Central memory CD8-positive, alpha-beta T cell (primary cell): ENCODE measurements around the gene TPCN2.

ENCODE experiments used
- ATAC-seq: fragments of 150-1000 bp; cut with Tn5 transposase; replicated peaks from 2 replicates; pipeline ENCODE4 v1.10.0; 2022; ENCODE audit warnings: mild to moderate bottlenecking, moderate FRiP score, moderate number of reproducible peaks; ENCODE audit not compliant: poor library complexity, severe bottlenecking; ENCODE audit errors: extremely low read depth
- DNase-seq, 2 donors: peaks; one replicate each; pipeline ENCODE4 v3.0.0; 2021; ENCODE audit warnings: low spot score in 2 of 2
- H3K27ac Mint-ChIP-seq: one replicate; pipeline ENCODE4 v1.8.0; 2022; ENCODE audit warnings: low read depth, mild to moderate bottlenecking, moderate library complexity, mixed read lengths
- H3K27me3 Mint-ChIP-seq: one replicate; pipeline ENCODE4 v1.8.0; 2022; ENCODE audit warnings: mixed read lengths
- H3K36me3 Mint-ChIP-seq: one replicate; pipeline ENCODE4 v1.8.0; 2022; ENCODE audit warnings: mild to moderate bottlenecking, moderate library complexity, mixed read lengths; ENCODE audit not compliant: insufficient read depth
- H3K4me1 Mint-ChIP-seq: one replicate; pipeline ENCODE4 v1.8.0; 2022; ENCODE audit warnings: mixed read lengths
- H3K4me3 Mint-ChIP-seq: one replicate; pipeline ENCODE4 v1.8.0; 2022; ENCODE audit warnings: mild to moderate bottlenecking, moderate library complexity, mixed read lengths
- H3K9me3 Mint-ChIP-seq: one replicate; pipeline ENCODE4 v1.8.0; 2022; ENCODE audit warnings: mixed read lengths

TPCN2 gene

DNA sequence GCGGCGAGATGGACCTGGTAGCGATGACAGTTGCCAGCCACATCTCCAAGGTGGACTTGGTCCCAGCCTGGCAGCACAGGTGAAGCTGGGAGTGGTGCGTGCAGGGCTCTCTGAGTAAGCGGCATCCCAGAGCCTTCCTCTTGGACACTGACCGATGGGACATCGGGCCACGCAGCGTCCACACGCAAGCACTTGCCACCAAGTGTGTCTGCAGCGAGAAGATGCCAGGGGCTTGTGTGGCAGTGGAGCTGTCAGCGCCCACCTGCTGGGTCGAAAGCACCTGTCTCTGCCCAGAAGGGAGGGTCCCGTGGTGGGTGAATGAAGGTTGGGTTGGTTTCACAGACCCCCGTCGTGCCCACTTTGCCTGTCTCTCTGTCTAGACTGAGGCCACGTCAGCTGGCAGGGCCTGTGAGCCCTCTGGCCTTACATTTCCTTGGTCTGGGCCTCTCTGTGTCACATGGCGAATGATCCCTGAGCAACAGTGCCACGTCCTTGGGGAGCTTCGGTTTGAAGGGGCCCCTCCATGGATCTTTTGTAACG, 56.2 kb downstream of the TPCN2 start:
- H3K27ac Mint-ChIP-seq: no peak overlapping the region
- no peak for ATAC-seq

DNA sequence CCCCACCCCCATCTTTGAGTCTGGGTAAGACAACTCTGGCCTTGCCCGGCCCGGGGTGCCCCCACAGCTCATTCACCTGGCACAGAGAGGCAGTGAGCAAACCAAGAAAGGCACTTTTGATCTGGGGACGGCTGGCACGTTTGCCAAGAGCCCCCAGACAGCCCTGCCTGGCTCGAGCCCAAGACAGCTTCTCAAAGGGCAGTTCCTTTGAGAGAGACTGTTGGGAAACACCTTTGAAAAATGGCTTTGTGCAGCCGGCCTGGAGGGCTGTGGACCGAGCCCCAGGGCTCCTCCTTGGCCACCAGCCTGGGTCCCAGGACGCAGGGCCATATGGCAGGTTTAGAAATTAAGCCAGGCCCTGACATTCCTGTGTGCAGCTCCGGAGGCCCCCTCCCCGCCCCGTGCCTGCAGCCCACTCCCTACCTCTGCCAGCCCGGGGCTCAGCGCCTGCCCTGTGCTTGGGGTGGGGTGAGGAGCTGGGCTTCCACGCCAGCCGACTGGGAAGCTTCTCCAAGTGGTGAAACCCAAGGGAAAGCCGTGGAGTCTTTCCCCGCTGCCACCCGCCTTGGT, 56.8 kb downstream of the TPCN2 start:
- peaks cover 25% of the 10 kb centered on the region for H3K27me3 Mint-ChIP-seq
- no peaks in the 10 kb centered on the region for H3K9me3 Mint-ChIP-seq
- peaks cover 5% of the 10 kb centered on the region for H3K4me1 Mint-ChIP-seq
- H3K27ac Mint-ChIP-seq: no peak overlapping the region
- no peak overlapping the region for H3K4me3 Mint-ChIP-seq
- ATAC-seq (no peak), DNase-seq (no peak)
- H3K36me3 Mint-ChIP-seq: peaks cover 2% of the 10 kb centered on the region

More for the DNA sequence above, 56.2 kb downstream of the TPCN2 start:
- no peak for DNase-seq
- Mint-ChIP-seq H3K4me3 (no peak overlapping the region), H3K27me3 (peaks cover 25% of the 10 kb centered on the region), H3K4me1 (peaks cover 5% of the 10 kb centered on the region), H3K9me3 (no peaks in the 10 kb centered on the region), H3K36me3 (peaks cover 2% of the 10 kb centered on the region)

DNA sequence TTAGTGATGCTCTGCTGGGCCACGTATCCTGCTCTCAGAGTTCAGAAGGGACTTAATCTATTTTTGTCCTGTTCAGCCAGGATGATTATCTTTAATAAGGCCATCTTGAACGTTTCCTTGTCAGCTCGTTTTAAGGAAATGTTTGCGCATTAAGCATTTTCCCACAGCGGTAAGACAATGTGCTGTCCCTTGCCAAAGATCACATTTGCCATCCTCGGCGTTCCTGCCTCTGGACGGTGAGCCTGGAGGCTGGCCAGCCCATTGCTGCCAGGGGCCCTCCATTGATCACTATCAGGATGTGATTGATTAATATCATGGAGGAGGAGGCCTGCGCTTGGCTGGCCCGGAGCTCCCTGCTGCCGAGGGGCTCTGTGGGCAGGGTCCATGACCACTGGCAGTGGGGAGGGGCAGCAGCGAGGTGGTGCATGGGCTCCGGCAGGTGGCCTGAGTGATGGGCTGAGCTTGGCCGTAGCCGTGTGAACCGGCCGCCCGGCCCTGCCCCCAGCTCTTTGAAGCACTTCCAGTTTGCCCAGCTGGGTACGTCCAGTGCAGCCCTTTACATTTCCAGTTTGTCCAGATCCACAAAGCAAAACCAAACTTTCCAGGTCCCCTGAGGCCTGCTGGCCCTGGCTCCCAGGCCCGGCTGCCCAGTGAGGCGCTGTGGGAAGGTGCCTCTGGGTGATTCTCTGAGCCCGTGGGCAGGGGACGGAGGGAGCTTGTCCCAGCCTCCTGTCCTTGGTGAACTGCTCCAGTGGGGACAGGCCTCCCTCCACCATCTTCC, 57.5 kb downstream of the TPCN2 start:
- H3K4me3 Mint-ChIP-seq: no peak overlapping the region
- no peak for DNase-seq
- peaks cover 5% of the 10 kb centered on the region for H3K4me1 Mint-ChIP-seq
- H3K27ac Mint-ChIP-seq: no peak overlapping the region
- no peaks in the 10 kb centered on the region for H3K9me3 Mint-ChIP-seq
- ATAC-seq: no peak
- H3K36me3 Mint-ChIP-seq: peaks cover 2% of the 10 kb centered on the region
- peaks cover 25% of the 10 kb centered on the region for H3K27me3 Mint-ChIP-seq

DNA sequence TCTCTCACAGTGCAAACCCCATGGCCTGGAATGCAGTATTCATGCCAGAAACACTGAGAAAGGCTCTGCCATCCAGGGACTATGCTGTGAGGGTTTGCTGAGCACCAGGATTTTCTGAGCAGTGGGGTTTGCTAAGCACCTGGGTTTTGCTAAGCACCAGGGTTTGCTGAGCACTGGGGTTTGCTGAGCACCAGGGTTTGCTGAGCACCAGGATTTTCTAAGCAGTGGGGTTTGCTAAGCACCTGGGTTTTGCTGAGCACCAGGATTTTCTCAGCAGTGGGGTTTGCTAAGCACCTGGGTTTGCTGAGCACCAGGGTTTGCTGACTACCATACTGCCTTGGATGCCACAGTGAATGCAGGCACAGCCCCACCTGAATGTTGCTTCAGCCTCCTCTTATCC, 58.7 kb downstream of the TPCN2 start:
- H3K36me3 Mint-ChIP-seq: peaks cover 2% of the 10 kb centered on the region
- no peak overlapping the region for H3K27ac Mint-ChIP-seq
- no peaks in the 10 kb centered on the region for H3K4me1 Mint-ChIP-seq

DNA sequence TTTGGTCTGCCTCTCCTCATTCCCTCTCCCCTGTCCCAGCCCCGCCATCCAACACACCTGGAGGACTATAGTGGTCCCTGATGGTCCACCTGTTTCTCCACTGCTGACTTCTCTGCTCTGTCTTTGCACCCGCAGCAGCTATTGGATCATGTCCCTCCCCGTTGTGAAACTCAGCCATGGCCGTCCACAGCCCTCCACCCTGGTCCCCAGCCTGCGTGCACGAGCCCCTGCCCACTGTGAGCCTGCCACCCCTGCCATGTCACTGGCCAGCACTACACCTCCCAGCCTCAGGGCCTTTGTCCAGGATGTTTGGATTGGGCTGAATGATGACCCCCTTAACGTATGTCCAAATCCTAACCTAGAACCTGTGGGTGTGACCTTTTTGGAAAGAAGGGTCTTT, 59.3 kb downstream of the TPCN2 start:
- Mint-ChIP-seq H3K4me3 (no peak overlapping the region), H3K27ac (no peak overlapping the region)
- ATAC-seq: no peak

More for the DNA sequence above, 58.7 kb downstream of the TPCN2 start:
- ATAC-seq (no peak), DNase-seq (no peak)
- Mint-ChIP-seq H3K27me3 (peaks cover 22% of the 10 kb centered on the region), H3K4me3 (no peak overlapping the region), H3K9me3 (no peaks in the 10 kb centered on the region)

DNA sequence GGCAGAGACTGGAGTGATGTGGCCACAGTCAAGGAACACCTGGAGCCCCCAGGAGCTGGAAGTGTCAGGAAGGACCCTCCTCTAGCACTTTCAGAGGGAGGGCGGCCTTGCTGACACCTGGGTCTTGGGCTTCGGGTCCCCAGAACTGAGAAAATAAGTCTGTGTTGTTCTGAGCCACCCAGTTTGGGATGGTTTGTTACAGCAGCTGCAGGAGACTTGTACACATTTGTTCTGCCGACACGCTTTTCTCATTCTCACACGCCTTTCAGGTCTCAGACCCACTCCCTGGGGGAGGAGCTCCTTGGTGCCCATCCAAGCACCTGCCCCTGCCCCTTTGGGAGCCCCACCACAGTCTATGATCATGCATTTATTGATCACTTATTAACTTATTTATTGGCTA, 59.8 kb downstream of the TPCN2 start:
- DNase-seq (no peak), ATAC-seq (no peak)
- Mint-ChIP-seq H3K4me1 (no peaks in the 10 kb centered on the region), H3K9me3 (no peaks in the 10 kb centered on the region), H3K4me3 (no peak overlapping the region), H3K27ac (no peak overlapping the region), H3K36me3 (peaks cover 2% of the 10 kb centered on the region), H3K27me3 (peaks cover 11% of the 10 kb centered on the region)

More for the DNA sequence above, 59.3 kb downstream of the TPCN2 start:
- Mint-ChIP-seq H3K4me1 (no peaks in the 10 kb centered on the region), H3K9me3 (no peaks in the 10 kb centered on the region), H3K36me3 (peaks cover 2% of the 10 kb centered on the region), H3K27me3 (peaks cover 16% of the 10 kb centered on the region)
- no peak for DNase-seq

DNA sequence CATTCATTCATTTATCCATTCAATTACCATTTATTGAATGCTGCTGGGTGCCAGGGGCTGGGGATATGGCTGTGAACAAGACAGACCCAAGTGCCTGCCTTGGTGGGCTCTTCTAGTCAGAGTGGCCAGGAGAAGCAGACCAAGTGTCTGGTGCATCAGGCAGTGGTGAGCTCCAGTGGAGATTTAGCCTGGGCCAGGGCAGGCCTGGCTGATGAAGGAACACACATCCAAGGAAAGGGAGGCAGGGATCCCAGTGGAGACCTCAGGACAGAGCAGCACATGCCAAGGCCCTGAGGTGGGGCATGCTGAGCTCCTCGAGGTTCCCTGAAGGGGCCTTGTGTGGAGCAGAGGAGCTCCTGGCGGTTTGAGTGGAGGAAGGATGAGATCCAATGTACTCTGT, 60.4 kb downstream of the TPCN2 start:
- DNase-seq (no peak), ATAC-seq (no peak)
- peaks cover 8% of the 10 kb centered on the region for H3K27me3 Mint-ChIP-seq
- H3K36me3 Mint-ChIP-seq: peaks cover 2% of the 10 kb centered on the region
- no peaks in the 10 kb centered on the region for H3K4me1 Mint-ChIP-seq
- no peak overlapping the region for H3K27ac Mint-ChIP-seq
- H3K9me3 Mint-ChIP-seq: no peaks in the 10 kb centered on the region
- H3K4me3 Mint-ChIP-seq: no peak overlapping the region

DNA sequence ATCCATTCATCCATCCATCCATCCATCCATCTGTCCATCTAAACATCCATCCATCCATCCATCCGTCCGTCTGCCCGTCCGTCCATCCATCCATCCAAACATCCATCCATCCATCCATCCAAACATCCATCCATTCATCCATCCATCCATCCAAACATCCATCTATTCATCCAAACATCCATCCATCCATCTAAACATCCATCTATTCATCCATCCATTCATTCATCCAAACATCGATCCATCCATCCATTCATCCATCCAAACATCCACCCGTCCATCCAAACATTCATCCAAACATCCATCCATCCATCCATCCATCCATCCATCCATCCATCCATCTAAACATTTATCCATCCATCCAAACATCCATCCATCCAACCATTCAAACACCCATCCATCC, 61.7 kb downstream of the TPCN2 start:
- Mint-ChIP-seq H3K27ac (no peak overlapping the region), H3K27me3 (peaks cover 8% of the 10 kb centered on the region), H3K36me3 (peaks cover 2% of the 10 kb centered on the region), H3K4me3 (no peak overlapping the region), H3K9me3 (no peaks in the 10 kb centered on the region), H3K4me1 (no peaks in the 10 kb centered on the region)
- DNase-seq (no peak), ATAC-seq (no peak)

DNA sequence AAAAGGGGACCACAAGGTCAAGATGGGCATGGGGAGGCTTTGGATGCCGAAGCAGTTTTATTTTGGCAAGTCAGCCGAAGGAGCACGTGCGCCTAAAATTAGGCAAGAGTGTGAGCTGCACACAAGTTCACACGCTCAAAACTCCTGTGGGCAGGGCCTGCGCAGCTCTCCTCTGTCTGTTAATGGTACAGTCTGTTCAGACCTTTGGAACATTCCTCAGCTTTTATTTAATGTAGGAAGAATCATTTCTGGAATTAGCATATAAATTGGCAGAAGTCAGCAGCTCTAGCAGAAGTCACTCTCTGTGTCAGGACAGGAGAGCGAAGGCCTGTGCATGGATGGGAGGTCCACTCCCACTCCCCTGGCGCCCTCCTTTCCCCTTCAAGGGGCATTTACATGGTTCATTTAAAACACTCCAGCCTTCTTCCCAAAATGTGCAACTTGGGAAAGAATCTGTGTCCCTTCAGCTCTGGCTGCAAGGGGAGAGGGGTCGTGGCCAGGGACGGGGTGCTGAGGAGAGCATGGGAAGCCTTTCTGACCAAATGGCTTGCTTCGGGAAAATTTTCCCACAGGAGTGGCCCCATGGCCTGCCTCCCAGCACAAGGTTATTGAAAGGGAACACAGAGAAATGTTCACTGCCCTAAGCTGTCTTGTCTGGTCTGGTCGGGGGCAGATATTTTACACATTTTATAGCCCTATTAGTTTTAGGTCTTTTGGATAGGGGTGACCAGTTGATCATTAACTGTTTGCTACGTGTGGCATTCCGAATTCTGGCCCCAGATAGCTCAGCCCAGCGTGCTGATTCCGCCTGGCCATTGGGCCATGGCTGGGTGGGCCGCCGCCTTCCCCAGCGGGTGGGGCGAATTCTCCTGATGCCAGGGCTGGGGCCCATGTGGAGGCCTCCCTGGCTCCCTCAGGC, 63.2 kb downstream of the TPCN2 start:
- H3K4me1 Mint-ChIP-seq: no peaks in the 10 kb centered on the region
- peaks cover 11% of the 10 kb centered on the region for H3K27me3 Mint-ChIP-seq
- H3K27ac Mint-ChIP-seq: no peak overlapping the region

DNA sequence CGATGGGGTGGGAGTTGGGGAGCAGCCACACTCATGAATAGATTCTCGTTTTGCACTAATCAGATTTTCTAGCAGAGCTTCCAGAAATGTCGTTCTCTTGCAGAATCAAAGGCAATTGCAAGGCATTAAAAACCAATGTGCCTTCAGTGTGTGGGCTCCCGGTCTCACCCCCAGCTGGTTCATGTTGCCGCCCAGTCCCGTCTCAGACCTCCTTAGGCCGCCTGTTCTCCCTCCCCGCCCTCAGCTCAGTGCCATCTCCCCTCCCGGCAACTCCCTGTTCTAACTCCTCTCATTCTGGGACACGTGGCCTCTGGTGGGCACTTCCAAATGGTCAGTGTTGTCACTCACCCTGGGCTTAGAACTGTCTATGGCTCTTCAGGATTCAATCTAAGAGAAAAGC, 64.5 kb downstream of the TPCN2 start:
- Mint-ChIP-seq H3K4me3 (no peak overlapping the region), H3K9me3 (no peaks in the 10 kb centered on the region), H3K4me1 (no peaks in the 10 kb centered on the region), H3K27ac (no peak overlapping the region), H3K36me3 (no peaks in the 10 kb centered on the region), H3K27me3 (peaks cover 14% of the 10 kb centered on the region)
- ATAC-seq: no peak
- no peak for DNase-seq

More for the DNA sequence above, 63.2 kb downstream of the TPCN2 start:
- H3K9me3 Mint-ChIP-seq: no peaks in the 10 kb centered on the region
- ATAC-seq: no peak
- DNase-seq: no peak
- no peak overlapping the region for H3K4me3 Mint-ChIP-seq
- peaks cover 2% of the 10 kb centered on the region for H3K36me3 Mint-ChIP-seq

DNA sequence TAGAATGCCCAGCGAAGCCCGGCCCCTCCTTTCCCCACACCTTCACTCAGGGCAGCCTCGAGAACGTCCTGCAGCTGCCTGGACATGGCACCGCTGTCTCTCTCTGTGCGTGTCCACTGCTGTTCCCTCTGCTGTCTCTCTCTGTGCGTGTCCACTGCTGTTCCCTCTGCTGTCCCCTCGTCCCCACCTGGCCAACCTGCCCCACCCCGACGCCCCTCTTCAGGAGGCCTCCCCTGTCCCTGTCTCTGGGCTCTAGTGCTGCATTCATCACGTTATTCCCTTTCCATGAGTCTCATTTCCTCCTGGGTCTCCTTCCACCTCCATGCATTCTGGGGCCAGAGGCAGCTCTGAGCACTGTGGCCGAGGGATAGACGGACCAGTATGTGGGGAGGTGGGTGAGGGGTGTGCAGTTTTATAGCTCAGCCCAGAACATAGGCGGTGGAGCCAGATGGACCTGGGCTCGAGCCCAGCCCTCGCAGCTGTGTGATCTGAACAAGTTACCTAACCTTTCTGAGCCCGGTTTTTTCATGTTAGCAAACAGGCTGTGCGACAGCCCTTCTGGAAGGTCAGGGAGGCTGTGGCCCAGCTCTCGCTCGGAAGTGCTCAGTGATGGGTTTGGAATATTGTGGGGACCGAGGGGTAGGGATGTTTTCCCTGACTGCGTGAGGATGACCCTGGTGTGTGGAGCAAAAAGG, 65.1 kb downstream of the TPCN2 start:
- DNase-seq (no peak), ATAC-seq (no peak)
- no peak overlapping the region for H3K4me3 Mint-ChIP-seq
- no peaks in the 10 kb centered on the region for H3K9me3 Mint-ChIP-seq
- H3K4me1 Mint-ChIP-seq: no peaks in the 10 kb centered on the region
- peaks cover 12% of the 10 kb centered on the region for H3K27me3 Mint-ChIP-seq
- no peak overlapping the region for H3K27ac Mint-ChIP-seq
- no peaks in the 10 kb centered on the region for H3K36me3 Mint-ChIP-seq

DNA sequence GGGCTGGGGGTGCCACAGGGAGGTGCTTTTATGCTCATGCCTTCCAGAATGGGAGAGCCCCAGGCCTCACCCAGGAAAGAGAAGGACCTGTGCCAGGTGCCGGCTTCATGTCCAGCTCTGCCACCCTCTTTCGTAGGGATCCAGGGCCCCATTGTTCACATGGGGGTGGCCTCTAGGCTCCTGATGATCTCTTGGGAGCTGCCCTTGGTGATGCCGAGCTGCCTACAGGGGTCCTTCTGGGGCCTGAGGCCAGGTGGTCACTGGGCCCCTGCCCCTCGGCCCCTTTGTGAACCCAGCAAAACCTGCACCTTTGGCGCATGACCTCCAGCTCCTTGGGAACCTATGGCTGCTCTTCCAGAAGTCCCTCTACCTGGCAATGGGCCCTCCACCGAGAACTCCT, 65.6 kb downstream of the TPCN2 start:
- DNase-seq: no peak
- ATAC-seq: no peak
- Mint-ChIP-seq H3K27ac (no peak overlapping the region), H3K36me3 (no peaks in the 10 kb centered on the region), H3K4me3 (no peak overlapping the region), H3K4me1 (no peaks in the 10 kb centered on the region), H3K27me3 (peaks cover 12% of the 10 kb centered on the region), H3K9me3 (no peaks in the 10 kb centered on the region)
